GM18867 (cell line): Measurements from ENCODE around the gene CELA1.

Experiments
- ATAC-seq: cut with Tn5 transposase; IDR thresholded peaks from one replicate; pipeline ENCODE4 v1.9.1; 2021; ENCODE audit warnings: mild to moderate bottlenecking, moderate library complexity; ENCODE audit not compliant: unreplicated experiment

The CELA1 gene

DNA sequence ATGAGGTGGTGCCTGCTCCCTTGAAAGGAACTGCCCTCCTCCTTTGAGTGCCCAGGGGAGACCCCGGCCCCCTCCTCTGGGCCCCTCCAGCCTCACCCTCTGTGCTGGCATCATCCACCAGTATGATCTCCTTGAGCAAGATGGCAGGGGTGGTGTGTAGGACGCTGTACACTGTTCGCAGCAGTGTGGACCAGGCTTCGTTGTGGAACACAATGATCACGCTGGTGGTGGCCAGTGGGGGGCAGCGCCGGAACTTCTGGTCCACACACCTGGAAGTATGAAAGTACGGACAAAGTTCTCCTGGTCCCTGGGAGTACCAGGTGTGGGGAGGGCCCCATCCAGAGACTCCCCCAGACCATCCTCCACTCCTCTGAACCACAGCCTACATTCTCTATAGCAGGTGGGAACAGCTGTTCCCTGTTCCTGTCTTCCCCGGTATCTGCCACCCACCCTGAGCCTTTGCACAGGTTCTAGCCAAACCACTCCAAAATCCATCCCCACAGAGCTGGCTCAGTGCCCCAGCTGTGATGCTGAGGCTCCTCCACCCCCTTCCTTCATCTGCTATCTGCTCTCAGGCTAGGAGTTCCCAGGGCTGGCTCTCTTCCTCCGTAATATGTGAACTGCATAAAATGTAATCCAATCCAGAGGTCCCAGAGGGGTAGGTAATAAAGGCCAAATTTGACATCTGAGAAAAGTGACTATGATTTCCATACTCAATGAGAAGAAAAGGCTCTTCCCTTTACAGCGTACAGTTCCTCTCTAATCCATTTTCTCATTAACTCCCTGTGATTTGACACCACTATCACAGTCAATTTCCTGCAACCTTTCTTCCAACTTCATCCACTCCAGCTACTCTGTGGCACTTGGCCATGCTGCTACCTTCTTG, 30.9 kb upstream of the CELA1 start:
- no peak for ATAC-seq

DNA sequence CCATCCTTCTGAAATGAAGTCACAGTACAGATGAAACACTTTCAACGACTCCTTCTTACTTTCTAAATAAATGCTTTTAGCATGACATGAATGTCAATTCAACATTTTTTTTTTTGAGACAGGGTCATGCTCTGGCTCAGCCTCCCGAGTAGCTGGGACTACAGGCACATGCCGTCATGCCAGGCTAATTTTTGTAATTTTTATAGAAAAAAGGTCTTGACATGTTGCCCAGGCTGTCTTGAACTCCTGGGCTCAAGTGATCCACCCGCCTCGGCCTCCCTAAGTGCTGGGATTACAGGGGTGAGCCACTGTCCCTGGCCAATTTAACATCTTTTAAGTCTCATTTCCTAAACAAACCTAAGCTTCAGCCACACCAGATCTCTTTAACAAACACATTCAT, 28.4 kb upstream of the CELA1 start:
- ATAC-seq = no peak

DNA sequence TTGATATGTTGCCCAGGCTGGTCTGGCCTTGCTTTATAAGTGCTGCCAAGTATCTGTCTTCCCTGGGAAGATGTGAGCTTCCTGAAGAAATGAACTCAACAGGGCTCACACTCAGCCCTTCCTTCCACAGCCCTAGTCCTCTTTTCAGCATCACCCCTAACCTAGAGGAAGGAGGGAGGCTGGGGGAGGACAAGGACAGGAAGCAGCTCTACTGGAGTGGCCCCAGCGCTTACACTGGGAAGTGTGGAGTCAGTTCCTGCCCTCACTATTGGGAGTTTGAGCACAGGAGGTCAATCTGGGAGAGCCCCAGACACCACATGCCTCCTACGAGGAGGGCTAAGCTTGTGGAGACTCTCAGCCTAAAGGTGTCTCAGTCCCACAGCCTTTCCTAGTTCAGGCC, 27.9 kb upstream of the CELA1 start:
- no peak for ATAC-seq

DNA sequence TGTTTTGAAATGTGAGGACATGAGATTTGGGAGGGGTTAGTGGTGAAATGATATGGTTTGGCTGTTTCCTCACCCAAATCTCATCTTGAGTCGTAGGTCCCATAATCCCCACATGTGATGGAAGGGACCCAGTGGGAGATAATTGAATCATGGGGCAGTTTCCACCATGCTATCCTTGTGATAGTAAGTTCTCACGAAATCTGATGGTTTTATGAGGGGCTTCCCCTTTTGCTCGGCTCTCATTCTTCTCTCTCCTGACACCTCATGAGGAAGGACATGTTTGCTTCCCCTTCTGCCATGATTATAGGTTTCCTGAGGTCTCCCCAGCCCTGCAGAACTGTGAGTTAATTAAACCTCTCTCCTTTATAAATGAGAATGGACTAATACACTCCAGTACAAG, 26.7 kb upstream of the CELA1 start:
- no peak for ATAC-seq

DNA sequence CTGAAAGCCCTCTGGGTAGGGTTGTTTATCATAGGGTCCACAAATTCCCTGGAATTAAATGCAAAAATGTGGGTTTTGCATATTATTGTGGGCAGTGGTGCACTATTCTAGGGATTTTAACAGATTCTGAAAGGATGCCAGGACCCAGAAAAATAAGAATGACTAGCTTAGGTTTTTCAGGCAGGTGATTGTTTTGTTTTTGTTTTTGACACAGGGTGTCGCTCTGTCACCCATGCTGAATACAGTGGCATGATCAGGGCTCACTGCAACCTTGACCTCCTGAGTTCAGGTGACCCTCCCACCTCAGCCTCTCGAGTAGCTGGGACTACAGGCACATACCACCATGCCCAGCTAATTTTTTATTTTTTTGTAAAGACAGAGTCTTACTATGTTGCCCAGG, 25.5 kb upstream of the CELA1 start:
- no peak for ATAC-seq

DNA sequence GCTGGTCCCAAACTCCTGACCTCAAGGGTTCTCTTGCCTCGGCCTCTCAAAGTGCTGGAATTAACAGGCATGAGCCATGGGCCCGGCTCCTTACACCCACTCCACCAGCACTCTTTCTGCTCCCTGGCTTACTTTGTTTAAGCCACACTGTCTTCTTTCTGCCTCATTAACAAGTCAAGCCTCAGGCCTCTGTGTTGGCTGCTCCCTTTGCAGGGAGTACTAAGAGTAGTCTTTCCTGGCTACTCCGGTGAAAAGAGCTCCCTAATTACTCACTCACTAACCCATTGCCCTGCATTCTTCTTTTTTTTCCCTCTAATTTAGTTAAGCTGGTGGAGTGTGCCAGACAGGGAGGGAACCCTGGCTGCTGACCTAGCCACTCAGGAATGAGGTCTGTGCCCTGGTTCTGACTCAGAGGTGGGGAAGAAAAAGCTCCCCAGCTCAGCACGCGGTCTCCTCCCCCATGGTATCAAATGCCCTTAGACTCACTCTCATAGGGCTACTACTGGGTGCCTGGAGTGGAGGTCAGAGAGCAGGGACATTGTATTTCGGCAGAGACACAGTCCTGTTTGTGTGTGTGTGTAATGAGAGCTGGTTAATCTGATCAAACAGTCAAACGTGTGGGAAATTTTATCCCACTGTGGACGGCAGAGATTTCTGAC, 24.9 kb upstream of the CELA1 start:
- no peak for ATAC-seq

DNA sequence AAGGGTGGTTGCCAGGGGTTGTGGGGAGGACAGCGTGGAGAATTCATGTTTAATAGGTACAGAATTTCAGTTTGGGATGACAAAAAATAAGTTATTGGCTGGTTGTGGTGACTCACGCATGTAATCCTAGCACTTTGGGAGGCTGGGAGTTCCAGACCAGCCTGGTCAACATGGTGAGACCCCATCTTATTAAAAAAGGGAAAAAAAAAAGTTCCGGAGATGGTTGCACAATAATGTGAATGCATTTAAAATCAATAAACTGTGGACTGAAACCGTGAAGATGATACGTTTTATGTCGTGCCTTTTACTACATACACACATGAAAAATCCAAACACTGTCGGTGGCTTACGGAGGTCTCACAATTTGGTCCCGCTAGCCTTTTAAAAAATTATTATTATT, 24.2 kb upstream of the CELA1 start:
- no peak for ATAC-seq

DNA sequence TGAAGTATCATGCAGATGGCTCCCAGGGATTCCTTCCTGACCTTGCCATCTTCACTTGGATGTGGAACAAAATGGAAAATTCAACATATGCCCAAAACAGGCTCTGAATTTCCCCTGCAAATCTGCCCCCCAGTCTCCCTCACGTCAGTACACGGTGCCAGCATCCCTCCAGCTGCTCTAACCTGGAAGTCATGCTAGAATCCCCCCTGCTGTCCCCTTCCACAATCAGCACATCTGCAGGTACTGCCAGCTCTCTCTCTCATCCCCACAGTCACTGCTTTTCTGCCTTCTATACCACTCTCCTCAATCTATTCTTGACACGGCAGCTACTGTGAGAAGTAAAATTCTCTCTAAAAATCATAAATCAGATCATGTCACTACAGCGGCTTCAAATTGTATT, 23.1 kb upstream of the CELA1 start:
- ATAC-seq = no peak

DNA sequence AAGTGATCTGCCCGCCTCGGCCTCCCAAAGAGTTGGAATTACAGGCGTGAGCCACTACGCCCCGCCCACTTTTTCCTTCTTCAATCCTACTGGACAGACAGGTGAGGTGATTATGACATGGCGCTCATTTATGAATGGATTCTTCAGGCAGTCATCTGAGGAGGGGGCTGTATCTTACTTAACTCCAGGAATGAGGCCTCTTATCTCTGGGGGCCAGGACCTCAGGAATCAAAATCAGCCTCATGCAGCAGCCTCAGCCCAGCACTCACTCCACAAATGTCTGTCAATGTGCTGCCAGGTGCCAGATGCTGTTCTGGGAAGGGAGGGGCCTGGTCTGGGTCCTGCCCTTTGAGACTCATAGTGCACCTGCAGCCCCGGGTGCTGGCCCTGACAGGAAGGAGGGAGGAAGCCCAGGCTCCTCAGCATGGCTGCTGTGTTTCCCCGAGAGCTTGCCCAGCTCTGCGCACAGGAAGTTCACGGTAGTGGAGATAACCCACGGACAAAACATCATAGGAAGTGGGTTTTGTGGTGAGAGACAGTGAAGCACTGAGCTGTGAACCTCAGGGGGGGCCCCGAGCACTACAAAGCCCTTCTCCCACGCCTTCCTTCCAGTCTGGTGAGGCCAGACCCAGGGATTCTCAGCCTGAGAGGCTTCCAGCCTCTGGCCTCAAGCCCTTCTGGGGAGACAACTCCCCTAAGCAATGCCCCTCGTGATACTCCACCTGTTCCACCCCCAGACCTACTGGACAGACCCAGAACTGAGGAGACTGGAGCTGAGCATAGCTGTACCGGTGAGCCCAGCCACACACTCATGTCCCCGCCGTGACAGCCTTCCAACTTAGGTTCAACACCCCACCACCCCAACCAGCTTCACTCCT, 22.4 kb upstream of the CELA1 start:
- peak; percentile 98 for ATAC-seq

DNA sequence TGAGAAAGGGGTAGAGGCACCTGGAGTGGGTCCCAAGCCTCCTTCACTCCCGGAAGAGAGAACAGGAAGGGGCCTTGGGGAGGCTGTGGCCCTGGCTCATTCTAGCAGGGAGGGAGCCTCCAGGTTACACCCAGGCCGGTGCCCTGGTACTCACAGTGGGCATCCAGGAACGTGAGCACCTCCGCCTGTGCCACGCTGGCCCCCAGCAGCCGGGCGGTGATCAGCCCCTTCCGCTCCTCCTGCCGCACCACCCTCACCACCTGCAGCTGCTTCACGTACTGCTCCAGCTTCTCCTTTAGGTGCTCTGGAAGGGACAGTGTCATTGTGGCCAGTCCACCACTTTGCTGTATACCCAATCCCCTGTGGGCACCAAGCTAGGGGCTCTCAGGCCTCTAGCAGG, 18.8 kb upstream of the CELA1 start:
- ATAC-seq = no peak

DNA sequence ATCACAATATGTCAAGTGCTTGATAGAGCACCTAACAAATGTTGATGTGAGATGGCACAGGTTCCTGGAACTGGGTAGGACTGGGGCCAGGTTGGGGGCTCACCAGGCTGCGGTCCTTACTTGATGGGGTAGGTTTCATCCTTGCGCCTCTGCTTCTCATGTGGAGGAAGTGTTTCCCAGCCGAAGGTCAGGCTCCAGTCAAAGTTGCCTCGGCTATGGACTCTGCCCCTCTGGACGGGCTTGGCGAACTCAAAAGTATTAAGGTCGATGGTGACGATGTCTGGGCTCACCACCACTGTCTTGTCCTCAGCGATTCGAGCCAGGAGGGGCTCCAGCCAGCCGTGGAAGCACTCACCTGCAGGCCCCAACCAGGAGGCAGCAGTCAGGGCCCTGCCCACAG, 17.5 kb upstream of the CELA1 start:
- no peak for ATAC-seq

DNA sequence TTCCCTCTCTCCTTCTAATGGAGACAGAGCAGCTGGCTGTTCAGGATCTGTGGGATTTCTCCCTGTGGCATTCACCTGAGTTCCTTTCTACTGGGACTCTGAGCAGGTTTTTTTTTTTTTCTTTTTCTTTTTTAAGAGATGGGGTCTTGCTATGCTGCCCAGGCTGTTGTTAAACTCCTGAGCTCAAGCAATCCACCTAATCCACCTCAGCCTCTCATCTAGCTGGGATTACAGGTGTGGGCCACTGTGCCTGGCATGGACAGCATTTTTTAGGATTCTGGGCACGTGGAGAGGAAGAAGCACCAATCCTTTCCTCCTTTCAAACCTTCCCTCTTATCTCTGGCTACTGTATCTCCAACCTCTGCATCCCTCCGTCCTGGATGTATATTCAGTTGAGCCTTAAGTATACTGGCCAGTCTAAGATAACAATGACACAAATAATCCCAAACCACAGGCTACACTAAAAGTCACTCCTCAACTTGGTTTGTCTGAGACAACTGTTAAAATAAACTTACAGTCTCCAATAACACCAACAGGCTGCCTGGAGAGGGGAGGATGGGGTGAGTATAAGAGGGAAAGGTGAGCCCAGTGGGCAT, 16.4 kb upstream of the CELA1 start:
- no peak for ATAC-seq

DNA sequence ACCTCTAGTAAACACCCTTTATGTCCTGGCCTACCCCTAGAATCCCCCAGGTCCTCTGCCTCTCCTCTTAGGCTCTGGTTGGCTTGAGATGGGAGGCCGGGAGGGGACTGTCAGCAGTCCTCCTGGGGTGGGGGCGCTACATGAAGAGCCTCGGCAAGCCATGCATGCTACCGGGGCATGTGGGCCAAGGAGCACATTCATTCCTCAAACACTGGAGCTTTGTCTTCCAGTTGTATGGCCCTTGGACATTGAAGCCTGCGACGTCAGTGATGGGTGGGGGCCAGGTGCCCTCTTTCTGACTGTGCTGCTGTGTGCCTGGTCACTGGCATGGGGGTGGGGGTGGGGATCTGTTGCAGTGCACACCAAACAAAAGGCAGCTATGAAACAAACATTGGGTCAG, 15.8 kb upstream of the CELA1 start:
- ATAC-seq = no peak

DNA sequence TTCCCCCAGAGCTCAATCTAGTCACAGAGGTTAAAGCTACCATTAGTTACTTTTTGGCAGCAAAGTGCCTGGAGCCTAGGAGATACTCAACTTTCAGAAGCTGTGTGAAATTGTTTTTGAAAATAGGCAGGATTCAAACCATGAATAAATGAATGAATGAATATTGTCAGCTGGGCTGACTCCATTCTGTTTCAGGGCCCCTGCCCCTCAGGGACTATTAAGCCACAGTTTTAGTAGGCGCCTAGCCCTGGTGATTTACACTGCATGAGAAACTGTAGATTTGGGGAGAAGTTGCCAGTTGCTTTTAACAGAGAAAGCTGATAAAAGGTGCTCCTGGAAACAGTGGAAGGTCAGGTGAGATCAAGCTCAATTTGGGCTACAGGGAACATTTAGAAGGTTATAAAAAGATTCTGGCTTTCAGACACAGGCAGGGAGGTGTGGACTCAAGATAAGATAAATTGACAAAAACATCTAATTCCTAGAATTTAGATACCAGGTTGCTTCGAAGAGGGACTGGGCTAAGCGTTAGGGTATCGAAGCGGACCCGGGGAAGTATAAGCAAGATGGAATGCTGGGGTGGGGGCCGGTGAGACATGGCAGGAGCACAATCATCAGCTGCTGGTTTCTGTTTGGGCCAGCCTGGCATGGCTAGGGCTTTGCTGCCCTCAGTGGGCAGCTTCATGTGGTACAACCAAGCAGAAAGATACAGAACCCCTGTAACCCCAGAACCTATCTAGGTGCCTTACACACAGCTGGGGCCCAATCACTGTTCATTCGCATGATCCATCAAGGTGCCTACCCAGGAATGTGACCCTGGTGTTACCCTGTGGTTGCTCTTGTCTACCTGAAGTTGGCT, 14.9 kb upstream of the CELA1 start:
- no peak for ATAC-seq

DNA sequence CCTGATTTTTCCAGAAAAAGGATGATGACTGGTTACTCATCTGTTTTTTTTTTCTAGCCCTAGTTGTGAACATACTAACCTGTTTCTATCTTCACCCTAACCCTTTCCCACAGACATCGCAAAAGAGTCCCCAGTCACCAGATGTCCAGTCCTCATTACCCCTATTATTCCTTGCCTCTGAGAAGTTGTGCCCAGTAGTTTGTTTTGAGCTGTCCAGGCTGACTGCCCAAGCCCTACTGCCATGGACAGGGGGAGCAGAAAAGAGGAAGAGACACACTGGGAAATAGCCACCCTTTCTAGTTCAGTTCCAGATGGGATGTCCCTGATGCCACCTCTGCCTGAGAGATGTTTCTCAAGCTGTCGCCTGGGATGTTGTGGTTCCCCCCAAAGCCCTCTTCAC, 13.8 kb upstream of the CELA1 start:
- no peak for ATAC-seq

DNA sequence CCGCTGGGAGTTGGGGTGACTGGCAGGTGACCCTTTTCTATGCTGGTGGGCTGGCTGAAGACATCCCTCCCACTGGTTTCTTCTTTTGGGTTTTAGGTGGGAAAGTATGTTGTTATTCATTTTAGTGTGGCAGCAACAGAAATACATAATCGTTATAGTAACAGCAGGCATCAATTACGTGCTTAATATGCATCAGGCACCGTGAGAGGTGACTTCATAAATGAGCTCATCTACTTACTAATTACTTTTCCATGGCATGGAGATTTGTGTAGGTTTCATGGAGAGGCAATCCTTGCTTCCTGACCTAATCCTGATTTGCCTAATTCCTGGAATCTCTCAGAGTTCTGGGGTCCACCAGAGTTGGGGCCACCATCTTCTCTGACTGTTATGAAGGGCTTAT, 13.4 kb upstream of the CELA1 start:
- ATAC-seq = no peak

DNA sequence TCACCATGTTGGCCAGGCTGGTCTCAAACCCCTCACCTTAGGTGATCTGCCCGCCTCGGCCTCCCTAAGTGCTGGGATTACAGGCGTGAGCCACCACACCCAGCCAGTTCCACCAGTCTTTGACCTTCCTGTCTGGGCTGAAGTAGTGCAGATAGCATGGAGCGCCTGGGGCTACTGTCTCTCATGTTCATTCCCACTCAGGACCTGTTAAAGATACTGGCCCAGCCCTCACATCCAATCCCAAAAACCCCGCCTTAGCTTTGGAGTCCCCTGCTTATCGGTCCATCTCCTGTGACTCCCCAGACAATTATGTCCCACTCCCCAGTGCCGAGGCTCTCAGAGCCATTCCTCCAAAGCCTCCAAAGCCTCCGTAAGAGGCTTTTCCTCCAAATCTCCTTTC, 12.0 kb upstream of the CELA1 start:
- ATAC-seq = no peak

DNA sequence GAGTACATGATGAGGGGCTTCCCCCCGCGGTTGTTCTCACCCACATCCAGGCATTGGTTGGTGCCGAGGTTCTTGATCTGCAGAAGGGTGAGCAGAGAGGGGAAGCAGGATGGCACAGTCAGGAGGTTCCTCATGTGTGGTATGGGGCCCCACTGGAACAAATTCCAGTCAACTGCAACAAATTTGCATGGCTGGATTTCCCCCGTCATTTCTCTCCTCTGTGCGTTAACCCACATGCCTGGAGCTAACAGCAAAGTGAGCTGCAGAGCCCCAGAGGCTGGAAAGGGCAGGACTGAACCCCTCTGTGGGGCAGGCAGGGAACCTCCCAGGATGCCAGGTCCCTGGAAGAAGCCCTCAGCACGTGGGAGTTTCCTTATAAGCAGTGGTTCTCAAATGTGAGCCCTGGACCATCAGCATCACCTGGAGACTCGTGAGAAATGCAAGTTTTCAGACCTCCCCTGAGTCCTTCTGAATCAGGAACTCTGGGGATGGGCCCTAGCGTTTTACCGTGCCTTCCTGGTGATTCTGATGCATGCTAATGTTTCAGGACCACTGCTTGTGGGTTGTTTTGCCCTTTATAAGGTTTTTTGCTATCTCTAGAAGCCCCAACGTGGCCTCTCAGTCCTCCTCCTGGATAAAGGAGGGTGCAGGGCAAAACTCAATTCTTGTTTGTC, 11.0 kb upstream of the CELA1 start:
- no peak for ATAC-seq

DNA sequence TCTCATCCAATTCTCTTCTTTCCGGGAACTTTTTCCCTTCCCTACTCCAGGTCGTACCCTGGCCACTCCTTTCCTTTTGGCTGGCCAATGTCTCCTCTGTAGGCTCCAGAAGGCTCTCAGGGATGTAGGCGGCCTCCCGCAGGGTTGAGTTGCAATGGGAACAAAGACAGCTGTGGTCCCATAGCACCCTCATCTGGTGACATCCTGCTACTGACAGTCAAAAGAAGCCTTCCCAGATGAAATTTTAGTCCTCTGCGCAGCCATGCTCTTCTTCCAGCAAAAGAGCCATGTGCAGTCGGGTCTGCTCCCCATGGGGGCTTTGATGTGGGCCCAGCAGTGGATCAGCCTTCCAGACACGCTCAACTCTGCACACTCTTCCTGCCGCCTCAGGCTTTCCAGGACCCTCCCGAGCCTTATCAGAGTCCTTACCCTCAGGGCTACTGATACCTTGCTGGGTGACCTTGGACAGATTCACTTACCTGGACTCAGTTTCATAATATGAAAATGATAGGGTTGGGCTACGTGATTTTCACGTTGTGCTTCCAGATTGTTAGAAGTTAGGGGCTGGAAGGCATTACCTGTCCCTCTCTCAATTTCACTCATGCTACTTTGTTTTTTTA, 5.5 kb upstream of the CELA1 start:
- ATAC-seq = no peak
